T-helper 1 cell (primary cell): Measurements from ENCODE around the gene STMN3.
"Not testable (repeated sequence)": the region's sequence is repeated elsewhere in the genome, so short reads cannot be mapped to it uniquely, and the experiment has no call there.

Experiments
- DNase-seq, 5 donors: peaks; one replicate each; pipeline ENCODE4 v3.0.0-alpha.2; 2012 to 2020

STMN3 gene

GRCh38 chr20:63635431-63636141 is 17.6 kb downstream of the STMN3 start:
- peak; percentile 43 to 90 (median 67) for DNase-seq

GRCh38 chr20:63633732-63634131 is 19.5 kb downstream of the STMN3 start:
- DNase-seq = no peak

- DNase-seq = not testable (repeated sequence)
Measured at GRCh38 chr20:63631426-63631825, 21.8 kb downstream of the STMN3 start.

GRCh38 chr20:63630956-63631355 is 22.3 kb downstream of the STMN3 start:
- DNase-seq = not testable (repeated sequence)

GRCh38 chr20:63628246-63628975 is 24.8 kb downstream of the STMN3 start:
- peak in 1 of 5 donors; percentile 77 for DNase-seq

- no peak for DNase-seq
Measured at GRCh38 chr20:63627751-63628245, 25.4 kb downstream of the STMN3 start.

GRCh38 chr20:63627129-63627750 is 26.0 kb downstream of the STMN3 start:
- peak in 3 of 5 donors; percentile 90 to 94 (median 92) for DNase-seq

- peak in 4 of 5 donors; percentile 44 to 94 (median 84) for DNase-seq
Measured at GRCh38 chr20:63626424-63627128, 26.6 kb downstream of the STMN3 start, which contains the start of gene GMEB2. GMEB2 (minus strand) TSS chr20:63627101; CDS start chr20:63619397, 7,704 bp downstream.

- no peak for DNase-seq
Measured at GRCh38 chr20:63625771-63626423, 27.3 kb downstream of the STMN3 start.

- DNase-seq = no peak
Measured at GRCh38 chr20:63624486-63624885, 28.7 kb downstream of the STMN3 start.

GRCh38 chr20:63622732-63623131 is 30.5 kb downstream of the STMN3 start:
- no peak for DNase-seq

- no peak for DNase-seq
Measured at GRCh38 chr20:63622096-63622495, 31.1 kb downstream of the STMN3 start.

GRCh38 chr20:63620991-63621390 is 32.2 kb downstream of the STMN3 start:
- DNase-seq = no peak

- DNase-seq = no peak
Measured at GRCh38 chr20:63619505-63619904, 33.7 kb downstream of the STMN3 start.

GRCh38 chr20:63619086-63619485 is 34.1 kb downstream of the STMN3 start:
- no peak for DNase-seq

GRCh38 chr20:63618291-63618980 is 34.8 kb downstream of the STMN3 start:
- no peak for DNase-seq

- DNase-seq = no peak
Measured at GRCh38 chr20:63617876-63618265, 35.4 kb downstream of the STMN3 start.

GRCh38 chr20:63617092-63617875 is 35.9 kb downstream of the STMN3 start:
- no peak for DNase-seq

GRCh38 chr20:63613863-63614594 is 39.2 kb downstream of the STMN3 start:
- DNase-seq = not testable (repeated sequence)
